Breast epithelium (tissue), 4 donors: Measurements from ENCODE around the gene CTNNBL1. TPM values are rescaled to one million over a fixed set of nuclear protein-coding genes. Genes with fewer than 3 reads are reported as not detected.

Experiments used
- DNase-seq, 2 donors: peaks; one replicate each; pipeline ENCODE4 v3.0.0-alpha.2; 2019; ENCODE audit warnings: low spot score in 2 of 2
- H3K27ac ChIP-seq, 2 donors: fragments of 200-600 bp; sonication (generic) in 1 of 2; one replicate each; pipeline ENCODE4 v1.5.1; 2016 to 2019; ENCODE audit warnings: mild to moderate bottlenecking in 1 of 2
- H3K27me3 ChIP-seq, 2 donors: fragments of 200-600 bp; sonication (generic) in 1 of 2; one replicate each; pipeline versions ENCODE4 v1.5.1 to v1.6.0; 2017 to 2019; ENCODE audit warnings: control low read depth in 1 of 2, mild to moderate bottlenecking in 1 of 2
- H3K36me3 ChIP-seq: fragments of 200-600 bp; one replicate; pipeline ENCODE4 v1.5.1; 2019
- H3K4me1 ChIP-seq, 2 donors: fragments of 200-600 bp; sonication (generic); one replicate each; pipeline ENCODE4 v1.5.1; 2016 to 2019; ENCODE audit warnings: control low read depth in 1 of 2
- H3K4me3 ChIP-seq, 3 donors: fragments of 200-600 bp; sonication (generic); 1 replicate in 2 of 3; 2 replicates in 1 of 3; pipeline ENCODE4 v1.5.1; 2016 to 2019; ENCODE audit warnings: mild to moderate bottlenecking in 3 of 3, moderate library complexity in 2 of 3
- H3K9me3 ChIP-seq, 2 donors: fragments of 200-600 bp; sonication (generic) in 1 of 2; one replicate each; pipeline ENCODE4 v1.5.1; 2016 to 2019; ENCODE audit warnings: control low read depth in 1 of 2
- CTCF ChIP-seq, 3 donors: fragments of 450-650 bp; IDR thresholded peaks; one replicate each; pipeline ENCODE4 v1.5.1; 2016 to 2017; ENCODE audit warnings: antibody characterized with exemption in 3 of 3, mild to moderate bottlenecking in 3 of 3, moderate library complexity in 3 of 3
- POLR2A ChIP-seq: fragments of 450-650 bp; IDR thresholded peaks from one replicate; pipeline ENCODE4 v1.6.1; 2016; ENCODE audit warnings: antibody characterized with exemption, mild to moderate bottlenecking, moderate library complexity
- POLR2AphosphoS5 ChIP-seq, 3 donors: sonication (generic); formaldehyde crosslinking; IDR thresholded peaks; one replicate each; pipeline ENCODE4 v1.6.1; 2017; ENCODE audit warnings: antibody characterized with exemption in 3 of 3
- intact Hi-C: fragments of 100-400 bp; cut with DNase I; formaldehyde crosslinking; loops from one replicate; pipeline ENCODE4 v1.15.1; 2023; ENCODE audit warnings: low total_unique reads
- total RNA-seq, 3 donors: library from RNA; depleted of rRNA; stranded (reverse); fragments of >200 nt; gene quantifications; one replicate each; pipeline ENCODE4 v1.1.0, GENCODE V29; 2016

Gene CTNNBL1
- total RNA-seq, 3 donors from 2014 or later = 32.2 to 37.0 (median 32.4) TPM

GRCh38 chr20:37920679-37921322, 227.0 kb downstream of the CTNNBL1 start:
- Histone ChIP-seq H3K36me3 (no peaks in the 10 kb centered on the region), H3K4me1 (no peaks in the 10 kb centered on the region), H3K9me3 (no peaks in the 10 kb centered on the region), H3K27me3 (peaks cover 2 to 44% of the 10 kb centered on the region in 2 donors), H3K4me3 (no peak overlapping the region), H3K27ac (no peak overlapping the region)
- TF ChIP-seq POLR2AphosphoS5 (IDR thresholded peaks at IDR 0.05) (no peak), CTCF (IDR thresholded peaks at IDR 0.05) (no peak), POLR2A (no peak)
- intact Hi-C loops = no loop called here
- DNase-seq = no peak

DNA sequence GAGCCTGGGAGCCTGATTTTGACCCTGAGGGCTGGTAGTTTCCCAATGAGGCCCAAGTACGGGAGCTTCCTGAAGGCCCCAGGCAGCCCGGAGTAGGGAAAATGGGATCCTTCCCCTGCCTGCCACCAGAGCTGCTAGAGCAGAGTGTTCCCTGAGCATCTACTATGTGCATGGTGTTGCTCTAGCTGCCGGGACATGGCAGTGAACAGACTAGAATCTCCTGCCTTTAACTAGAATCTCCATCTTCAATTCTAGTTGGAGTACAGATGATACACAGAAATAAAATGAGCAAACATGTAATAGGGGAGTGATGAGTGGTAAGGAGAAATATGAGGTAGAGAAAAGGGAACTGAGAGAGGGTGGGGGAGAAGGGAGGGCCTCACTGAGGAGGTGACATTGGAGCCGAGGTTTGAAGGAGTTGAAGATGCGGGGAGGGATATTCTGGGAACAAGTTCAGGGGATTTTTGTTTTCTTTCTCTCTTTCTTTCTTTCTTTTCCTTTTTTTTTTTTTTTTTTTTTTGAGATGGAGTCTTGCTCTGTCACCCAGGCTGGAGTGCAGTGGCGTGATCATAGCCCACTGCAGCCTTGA, 227.6 kb downstream of the CTNNBL1 start:
- no peak for DNase-seq
- intact Hi-C loops = no loop called here
- Histone ChIP-seq H3K9me3 (no peaks in the 10 kb centered on the region), H3K4me1 (no peaks in the 10 kb centered on the region), H3K27me3 (peaks cover 0 to 38% of the 10 kb centered on the region in 2 donors), H3K27ac (no peak overlapping the region), H3K4me3 (no peak overlapping the region), H3K36me3 (no peaks in the 10 kb centered on the region)
- TF ChIP-seq POLR2AphosphoS5 (IDR thresholded peaks at IDR 0.05) = no peak
- no peak for TF ChIP-seq POLR2A
- no peak for TF ChIP-seq CTCF (IDR thresholded peaks at IDR 0.05)

Other genes with a start within 250 kb of the CTNNBL1 start
- gene NNAT, start 172.8 kb upstream of the CTNNBL1 start, total RNA-seq = 10 to 100 TPM in 1 of 3 donors, 1 to 10 TPM in 2; 3.9 to 82.1 (median 9.7) TPM
- 10 to 100 TPM; 62.9 to 81.8 (median 63.2) TPM for gene BLCAP, start 166.2 kb upstream of the CTNNBL1 start, total RNA-seq
- under 1 TPM; 0.33 to 0.48 (median 0.44) TPM for gene VSTM2L, start 209.1 kb downstream of the CTNNBL1 start, total RNA-seq